ENCODE results near the gene TRPC4AP. TPM values are rescaled to one million over a fixed set of nuclear protein-coding genes. Genes with fewer than 3 reads are reported as not detected.

Gene TRPC4AP
- total RNA-seq, 4 donors from 2014 or later: 62.7 to 101 (median 80.8) TPM

- Histone ChIP-seq H3K27me3 (no peaks in the 10 kb centered on the region), H3K36me3 (peaks cover 0 to 88% (median 0%) of the 10 kb centered on the region in 3 donors), H3K4me3 (no peak overlapping the region), H3K27ac (no peak overlapping the region), H3K4me1 (no peaks in the 10 kb centered on the region), H3K9me3 (no peaks in the 10 kb centered on the region)
- TF ChIP-seq CTCF (IDR thresholded peaks at IDR 0.05) (no peak), POLR2A (IDR thresholded peaks at IDR 0.05) (no peak)
- DNase-seq: no peak
Observed at GRCh38 chr20:35133031-35133430, 40.4 kb upstream of the TRPC4AP start.

GRCh38 chr20:35131934-35132333 is 39.3 kb upstream of the TRPC4AP start:
- TF ChIP-seq POLR2A (IDR thresholded peaks at IDR 0.05) (no peak), CTCF (IDR thresholded peaks at IDR 0.05) (no peak)
- peaks cover 0 to 88% (median 0%) of the 10 kb centered on the region in 3 donors for H3K36me3 ChIP-seq
- no peak overlapping the region for H3K4me3 ChIP-seq
- H3K9me3 ChIP-seq: no peaks in the 10 kb centered on the region
- H3K27ac ChIP-seq: no peak overlapping the region
- no peak for DNase-seq
- H3K4me1 ChIP-seq: no peaks in the 10 kb centered on the region
- no peaks in the 10 kb centered on the region for H3K27me3 ChIP-seq

GRCh38 chr20:35129647-35130069 is 37.1 kb upstream of the TRPC4AP start:
- Histone ChIP-seq H3K4me1 (no peaks in the 10 kb centered on the region), H3K9me3 (no peaks in the 10 kb centered on the region), H3K27me3 (no peaks in the 10 kb centered on the region), H3K36me3 (peaks cover 0 to 89% (median 3%) of the 10 kb centered on the region in 3 donors), H3K4me3 (no peak overlapping the region), H3K27ac (no peak overlapping the region)
- DNase-seq: no peak
- TF ChIP-seq CTCF (IDR thresholded peaks at IDR 0.05): no peak

- no peak for DNase-seq
- Histone ChIP-seq H3K36me3 (peaks cover 0 to 89% (median 3%) of the 10 kb centered on the region in 3 donors), H3K27me3 (no peaks in the 10 kb centered on the region)
Observed at GRCh38 chr20:35125753-35126152, 33.1 kb upstream of the TRPC4AP start.

GRCh38 chr20:35122756-35123405 is 30.3 kb upstream of the TRPC4AP start:
- TF ChIP-seq POLR2A (IDR thresholded peaks at IDR 0.05): no peak
- TF ChIP-seq CTCF (IDR thresholded peaks at IDR 0.05): no peak
- DNase-seq: no peak
- Histone ChIP-seq H3K36me3 (peaks cover 0 to 97% (median 5%) of the 10 kb centered on the region in 3 donors), H3K4me3 (no peak overlapping the region), H3K27me3 (no peaks in the 10 kb centered on the region), H3K9me3 (no peaks in the 10 kb centered on the region), H3K4me1 (no peaks in the 10 kb centered on the region), H3K27ac (no peak overlapping the region)

More at GRCh38 chr20:35125753-35126152, 33.1 kb upstream of the TRPC4AP start:
- TF ChIP-seq POLR2A (IDR thresholded peaks at IDR 0.05) (no peak), CTCF (IDR thresholded peaks at IDR 0.05) (no peak)
- H3K4me3 ChIP-seq: no peak overlapping the region
- H3K27ac ChIP-seq: no peak overlapping the region
- no peaks in the 10 kb centered on the region for H3K4me1 ChIP-seq
- H3K9me3 ChIP-seq: no peaks in the 10 kb centered on the region
